ENCODE results near the gene KRT74. TPM values are rescaled to one million over a fixed set of nuclear protein-coding genes. Genes with fewer than 3 reads are reported as not detected.

KRT74 gene
- not detected for total RNA-seq

GRCh38 chr12:52573743-52574142, at the start of gene KRT74:
TSS of gene KRT74 (minus strand) at chr12:52573843. CDS start at chr12:52573777, 66 bp downstream.
- Mint-ChIP-seq H3K27ac (no peak within 1 kb of the TSS), H3K36me3 (no peaks in the 10 kb centered on the region), H3K4me1 (no peaks in the 10 kb centered on the region), H3K4me3 (no peak within 1 kb of the TSS), H3K27me3 (peaks cover 19% of the 10 kb centered on the region), H3K9me3 (ENCODE audit: low read depth) (no peaks in the 10 kb centered on the region)
- ATAC-seq (no peak), DNase-seq (no peak)
- CTCF ChIA-PET, result interaction anchor here (0.8 to 24.3 kb wide), 4 partner anchors 9 to 407 kb away, joined by 3 to 459 read pairs (median 4); no protein-coding TSS in a partner anchor

- ATAC-seq, result no peak
- Mint-ChIP-seq H3K9me3 (ENCODE audit: low read depth) (no peaks in the 10 kb centered on the region), H3K27ac (no peak overlapping the region), H3K4me3 (no peak overlapping the region), H3K36me3 (no peaks in the 10 kb centered on the region), H3K27me3 (peaks cover 17% of the 10 kb centered on the region), H3K4me1 (no peaks in the 10 kb centered on the region)
- CTCF ChIA-PET, result no interaction called here
- no peak for DNase-seq
Measured at GRCh38 chr12:52622349-52622748, 48.7 kb upstream of the KRT74 start.

- CTCF ChIA-PET, result interaction anchor here (0.6 to 1.5 kb wide), 2 partner anchors 9 to 1675 kb away, joined by 3 to 4 read pairs; no protein-coding TSS in a partner anchor
- no peak for ATAC-seq
Measured at GRCh38 chr12:52618866-52619265, 45.2 kb upstream of the KRT74 start.

GRCh38 chr12:52618216-52618615, 44.6 kb upstream of the KRT74 start, which contains the start of gene KRT73:
TSS of gene KRT73 (minus strand) at chr12:52618559. CDS start at chr12:52618524, 35 bp downstream.
- Mint-ChIP-seq H3K4me3 (no peak within 1 kb of the TSS), H3K27ac (no peak within 1 kb of the TSS), H3K27me3 (peaks cover 15% of the 10 kb centered on the region), H3K36me3 (no peaks in the 10 kb centered on the region), H3K9me3 (ENCODE audit: low read depth) (no peaks in the 10 kb centered on the region), H3K4me1 (peaks cover 8% of the 10 kb centered on the region)
- DNase-seq, result no peak
- ATAC-seq, result no peak
- CTCF ChIA-PET, result interaction anchor here (1.5 kb wide), 1 partner anchor 8 kb away, joined by 4 read pairs; no protein-coding TSS in a partner anchor

More at GRCh38 chr12:52618866-52619265, 45.2 kb upstream of the KRT74 start:
- peaks cover 8% of the 10 kb centered on the region for H3K4me1 Mint-ChIP-seq
- H3K36me3 Mint-ChIP-seq, result no peaks in the 10 kb centered on the region
- DNase-seq, result no peak
- peaks cover 15% of the 10 kb centered on the region for H3K27me3 Mint-ChIP-seq
- H3K4me3 Mint-ChIP-seq, result no peak overlapping the region
- no peak overlapping the region for H3K27ac Mint-ChIP-seq
- H3K9me3 Mint-ChIP-seq (ENCODE audit: low read depth), result no peaks in the 10 kb centered on the region

- no peaks in the 10 kb centered on the region for H3K36me3 Mint-ChIP-seq
- H3K27ac Mint-ChIP-seq, result no peak overlapping the region
- peaks cover 8% of the 10 kb centered on the region for H3K4me1 Mint-ChIP-seq
- no peaks in the 10 kb centered on the region for H3K9me3 Mint-ChIP-seq (ENCODE audit: low read depth)
- ATAC-seq (no peak), DNase-seq (no peak)
- CTCF ChIA-PET, result no interaction called here
- peaks cover 13% of the 10 kb centered on the region for H3K27me3 Mint-ChIP-seq
- H3K4me3 Mint-ChIP-seq, result no peak overlapping the region
Measured at GRCh38 chr12:52617403-52617785, 43.8 kb upstream of the KRT74 start.

- DNase-seq (no peak), ATAC-seq (no peak)
- Mint-ChIP-seq H3K27me3 (peaks cover 13% of the 10 kb centered on the region), H3K36me3 (no peaks in the 10 kb centered on the region), H3K4me1 (peaks cover 8% of the 10 kb centered on the region), H3K4me3 (no peak overlapping the region), H3K27ac (no peak overlapping the region), H3K9me3 (ENCODE audit: low read depth) (no peaks in the 10 kb centered on the region)
- CTCF ChIA-PET, result no interaction called here
Measured at GRCh38 chr12:52616680-52617402, 43.2 kb upstream of the KRT74 start.

GRCh38 chr12:52615912-52616311, 42.3 kb upstream of the KRT74 start:
- CTCF ChIA-PET, result no interaction called here
- H3K4me3 Mint-ChIP-seq, result no peak overlapping the region
- H3K27ac Mint-ChIP-seq, result no peak overlapping the region
- ATAC-seq (no peak), DNase-seq (no peak)
- no peaks in the 10 kb centered on the region for H3K9me3 Mint-ChIP-seq (ENCODE audit: low read depth)
- H3K27me3 Mint-ChIP-seq, result peaks cover 18% of the 10 kb centered on the region
- H3K4me1 Mint-ChIP-seq, result peaks cover 8% of the 10 kb centered on the region
- no peaks in the 10 kb centered on the region for H3K36me3 Mint-ChIP-seq

GRCh38 chr12:52615208-52615868, 41.7 kb upstream of the KRT74 start:
- Mint-ChIP-seq H3K4me3 (no peak overlapping the region), H3K36me3 (no peaks in the 10 kb centered on the region), H3K27me3 (peaks cover 20% of the 10 kb centered on the region), H3K9me3 (ENCODE audit: low read depth) (no peaks in the 10 kb centered on the region), H3K27ac (no peak overlapping the region), H3K4me1 (peaks cover 13% of the 10 kb centered on the region)
- DNase-seq (no peak), ATAC-seq (no peak)
- CTCF ChIA-PET, result no interaction called here

- no peak overlapping the region for H3K4me3 Mint-ChIP-seq
- H3K27me3 Mint-ChIP-seq, result peaks cover 24% of the 10 kb centered on the region
- H3K9me3 Mint-ChIP-seq (ENCODE audit: low read depth), result no peaks in the 10 kb centered on the region
- ATAC-seq (no peak), DNase-seq (no peak)
- peaks cover 13% of the 10 kb centered on the region for H3K4me1 Mint-ChIP-seq
- no peak overlapping the region for H3K27ac Mint-ChIP-seq
- no peaks in the 10 kb centered on the region for H3K36me3 Mint-ChIP-seq
- CTCF ChIA-PET, result no interaction called here
Measured at GRCh38 chr12:52614381-52615207, 41.0 kb upstream of the KRT74 start.

- Mint-ChIP-seq H3K27me3 (peaks cover 31% of the 10 kb centered on the region), H3K27ac (no peak overlapping the region), H3K4me3 (no peak overlapping the region), H3K4me1 (peaks cover 13% of the 10 kb centered on the region), H3K36me3 (no peaks in the 10 kb centered on the region), H3K9me3 (ENCODE audit: low read depth) (no peaks in the 10 kb centered on the region)
- DNase-seq (no peak), ATAC-seq (no peak)
- CTCF ChIA-PET, result no interaction called here
Measured at GRCh38 chr12:52613384-52614030, 39.9 kb upstream of the KRT74 start.

GRCh38 chr12:52612431-52613383, 39.1 kb upstream of the KRT74 start:
- CTCF ChIA-PET, result interaction anchor here (0.6 kb wide), 1 partner anchor 360 kb away, joined by 3 read pairs; no protein-coding TSS in a partner anchor
- Mint-ChIP-seq H3K27me3 (peaks cover 34% of the 10 kb centered on the region), H3K27ac (no peak overlapping the region), H3K9me3 (ENCODE audit: low read depth) (no peaks in the 10 kb centered on the region), H3K4me3 (no peak overlapping the region), H3K4me1 (peaks cover 13% of the 10 kb centered on the region), H3K36me3 (no peaks in the 10 kb centered on the region)
- no peak for ATAC-seq
- DNase-seq, result peak; percentile 23

GRCh38 chr12:52611080-52611468, 37.4 kb upstream of the KRT74 start:
- Mint-ChIP-seq H3K4me3 (no peak overlapping the region), H3K9me3 (ENCODE audit: low read depth) (no peaks in the 10 kb centered on the region), H3K27me3 (peaks cover 30% of the 10 kb centered on the region), H3K36me3 (no peaks in the 10 kb centered on the region), H3K4me1 (peaks cover 12% of the 10 kb centered on the region), H3K27ac (no peak overlapping the region)
- CTCF ChIA-PET, result interaction anchor here (1.4 kb wide), 1 partner anchor 80 kb away, joined by 3 read pairs; no protein-coding TSS in a partner anchor
- DNase-seq, result peak; percentile 22
- no peak for ATAC-seq
